GM21528 (cell line): ENCODE measurements around the gene PHLDB2.
"Not testable (repeated sequence)": the region's sequence is repeated elsewhere in the genome, so short reads cannot be mapped to it uniquely, and the experiment has no call there.

Source experiments
- ATAC-seq: cut with Tn5 transposase; IDR thresholded peaks from one replicate; pipeline ENCODE4 v1.9.1; 2021; ENCODE audit warnings: mild to moderate bottlenecking, moderate library complexity; ENCODE audit not compliant: unreplicated experiment, low FRiP score

The PHLDB2 gene

GRCh38 chr3:111859061-111859973 lies at the start of gene PHLDB2:
Gene PHLDB2 (plus strand): TSS chr3:111859265. CDS start chr3:111884078, 24,813 bp downstream.
- ATAC-seq, result peak; percentile 29

GRCh38 chr3:111810909-111811308 lies 48.2 kb upstream of the PHLDB2 start:
- no peak for ATAC-seq

GRCh38 chr3:111811811-111812210 lies 47.3 kb upstream of the PHLDB2 start:
- ATAC-seq, result no peak

GRCh38 chr3:111812701-111813100 lies 46.4 kb upstream of the PHLDB2 start:
- no peak for ATAC-seq

GRCh38 chr3:111813441-111813840 lies 45.6 kb upstream of the PHLDB2 start:
- ATAC-seq, result no peak

- no peak for ATAC-seq
Observed at GRCh38 chr3:111813979-111814378, 45.1 kb upstream of the PHLDB2 start.

- not testable (repeated sequence) for ATAC-seq
Observed at GRCh38 chr3:111816771-111817170, 42.3 kb upstream of the PHLDB2 start.

- ATAC-seq, result no peak
Observed at GRCh38 chr3:111819927-111820326, 39.1 kb upstream of the PHLDB2 start.

GRCh38 chr3:111820651-111821050 lies 38.4 kb upstream of the PHLDB2 start:
- no peak for ATAC-seq

GRCh38 chr3:111821891-111822290 lies 37.2 kb upstream of the PHLDB2 start:
- no peak for ATAC-seq

GRCh38 chr3:111822804-111823203 lies 36.3 kb upstream of the PHLDB2 start:
- no peak for ATAC-seq

- no peak for ATAC-seq
Observed at GRCh38 chr3:111823341-111823855, 35.7 kb upstream of the PHLDB2 start.

GRCh38 chr3:111824351-111824750 lies 34.7 kb upstream of the PHLDB2 start:
- no peak for ATAC-seq

GRCh38 chr3:111827871-111828270 lies 31.2 kb upstream of the PHLDB2 start:
- no peak for ATAC-seq

- ATAC-seq, result no peak
Observed at GRCh38 chr3:111828530-111828929, 30.5 kb upstream of the PHLDB2 start.

- no peak for ATAC-seq
Observed at GRCh38 chr3:111829023-111829422, 30.0 kb upstream of the PHLDB2 start.

GRCh38 chr3:111831840-111832239 lies 27.2 kb upstream of the PHLDB2 start:
- no peak for ATAC-seq

- ATAC-seq, result no peak
Observed at GRCh38 chr3:111837112-111837511, 22.0 kb upstream of the PHLDB2 start.

GRCh38 chr3:111838133-111838532 lies 20.9 kb upstream of the PHLDB2 start:
- no peak for ATAC-seq

- ATAC-seq, result no peak
Observed at GRCh38 chr3:111846039-111846438, 13.0 kb upstream of the PHLDB2 start.

GRCh38 chr3:111846717-111847116 lies 12.3 kb upstream of the PHLDB2 start:
- no peak for ATAC-seq

- no peak for ATAC-seq
Observed at GRCh38 chr3:111848283-111848682, 10.8 kb upstream of the PHLDB2 start.
